Measurements from ENCODE around the gene RAPSN. TPM values are rescaled to one million over a fixed set of nuclear protein-coding genes. Genes with fewer than 3 reads are reported as not detected.
A peak's percentile ranks its signal among the peaks of the same experiment; 100 is the strongest.

RAPSN gene
- total RNA-seq, 2 experiments from 2014 or later = not detected

DNA sequence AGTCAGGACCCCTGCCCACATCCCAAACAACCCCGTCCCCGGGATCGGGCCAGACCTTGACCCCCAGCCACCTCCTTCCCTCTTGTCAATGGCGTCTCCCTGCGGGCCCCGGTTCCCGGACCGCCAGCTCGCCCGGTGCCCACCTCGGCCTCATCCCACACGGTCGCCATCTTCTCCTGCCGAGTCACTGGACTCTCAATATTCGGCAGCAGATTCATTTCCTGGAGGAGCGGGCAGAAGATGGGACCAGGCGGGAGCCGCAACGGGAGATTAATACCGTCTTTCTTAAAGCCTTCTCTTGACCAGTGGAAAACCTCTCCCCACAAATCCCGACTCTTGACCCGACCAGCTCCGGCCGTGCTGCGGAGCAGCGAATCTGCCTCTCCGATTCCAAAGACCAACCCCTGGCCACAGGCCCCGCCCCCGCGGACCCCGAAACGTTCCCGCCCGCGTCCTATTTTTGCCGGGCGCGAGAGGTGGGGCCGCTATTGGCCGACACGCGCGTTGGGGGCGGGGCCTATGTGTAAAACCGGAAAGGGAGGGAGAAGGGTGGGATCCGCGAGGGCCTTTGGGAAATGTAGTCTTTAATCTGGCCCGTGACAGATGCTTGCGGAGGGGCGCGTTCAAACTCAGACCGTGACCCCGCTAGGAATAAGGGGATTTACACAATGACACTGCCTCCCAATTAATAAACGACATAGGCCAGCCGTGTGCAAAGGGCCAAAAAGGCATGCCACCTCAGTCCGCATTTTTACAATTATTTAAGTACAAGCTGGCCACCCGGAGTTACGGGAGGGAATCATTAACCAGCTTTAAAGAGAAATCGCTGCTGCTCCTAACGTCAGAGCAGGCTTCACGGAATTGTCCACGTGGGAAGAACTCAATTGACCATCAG lies 22.6 kb downstream of the RAPSN start, which contains the start of gene PSMC3:
TSS of gene PSMC3 (minus strand) at position 378 of the 895 bp plus-strand sequence. CDS start at position 218, 160 bp downstream.
- Histone ChIP-seq H3K27ac (ENCODE audit: low read depth, low read length, poor library complexity, severe bottlenecking) (peak within 1 kb of the TSS; percentile 47), H2AFZ (ENCODE audit: low read length) (peak within 1 kb of the TSS; percentile 93), H3K9me2 (ENCODE audit: insufficient read depth, low read length) (no peaks in the 10 kb centered on the region), H3K79me2 (ENCODE audit: insufficient read depth, low read depth, low read length) (peaks cover 19% of the 10 kb centered on the region), H4K20me1 (ENCODE audit: insufficient read depth, low read length) (no peaks in the 10 kb centered on the region), H3K4me3 (ENCODE audit: low read depth, low read length, poor library complexity, severe bottlenecking) (peak within 1 kb of the TSS; percentile 88), H3K4me2 (ENCODE audit: low read length) (peak within 1 kb of the TSS; percentile 100), H3K4me1 (ENCODE audit: insufficient read depth, low read length, poor library complexity, severe bottlenecking) (peaks cover 17% of the 10 kb centered on the region), H3K36me3 (ENCODE audit: insufficient read depth, low read length) (peaks cover 42% of the 10 kb centered on the region), H3K9me3 (ENCODE audit: low read length) (no peaks in the 10 kb centered on the region)
- POLR2A ChIA-PET = interaction anchor here (0.6 to 1.2 kb wide), 5 partner anchors 9 to 498 kb away, joined by 3 to 6 read pairs (median 3); partner anchors contain the start of gene SLC39A13
- no TSS peak for BruUV-seq (replicated peaks)
- peak; percentile 99 for DNase-seq (ENCODE audit: low spot score)
- no peak for TF ChIP-seq EZH2phosphoT487 (IDR thresholded peaks at IDR 0.05; ENCODE audit: borderline replicate concordance, low read depth, low read length)
- TF ChIP-seq, protein P1, sequence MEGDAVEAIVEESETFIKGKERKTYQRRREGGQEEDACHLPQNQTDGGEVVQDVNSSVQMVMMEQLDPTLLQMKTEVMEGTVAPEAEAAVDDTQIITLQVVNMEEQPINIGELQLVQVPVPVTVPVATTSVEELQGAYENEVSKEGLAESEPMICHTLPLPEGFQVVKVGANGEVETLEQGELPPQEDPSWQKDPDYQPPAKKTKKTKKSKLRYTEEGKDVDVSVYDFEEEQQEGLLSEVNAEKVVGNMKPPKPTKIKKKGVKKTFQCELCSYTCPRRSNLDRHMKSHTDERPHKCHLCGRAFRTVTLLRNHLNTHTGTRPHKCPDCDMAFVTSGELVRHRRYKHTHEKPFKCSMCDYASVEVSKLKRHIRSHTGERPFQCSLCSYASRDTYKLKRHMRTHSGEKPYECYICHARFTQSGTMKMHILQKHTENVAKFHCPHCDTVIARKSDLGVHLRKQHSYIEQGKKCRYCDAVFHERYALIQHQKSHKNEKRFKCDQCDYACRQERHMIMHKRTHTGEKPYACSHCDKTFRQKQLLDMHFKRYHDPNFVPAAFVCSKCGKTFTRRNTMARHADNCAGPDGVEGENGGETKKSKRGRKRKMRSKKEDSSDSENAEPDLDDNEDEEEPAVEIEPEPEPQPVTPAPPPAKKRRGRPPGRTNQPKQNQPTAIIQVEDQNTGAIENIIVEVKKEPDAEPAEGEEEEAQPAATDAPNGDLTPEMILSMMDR (conservative IDR thresholded peaks at IDR 0.05; ENCODE audit: low read length) = no peak
- intact Hi-C loops (cut with micrococcal nuclease; ENCODE audit: unreplicated experiment) = loop anchor here (1.0 kb wide), 1 partner anchor 157 kb away; no protein-coding TSS in a partner anchor
- CTCF ChIA-PET (ENCODE audit: unreplicated experiment) = interaction anchor here (0.5 to 0.6 kb wide), 2 partner anchors 28 to 154 kb away, joined by 4 read pairs; no protein-coding TSS in a partner anchor

DNA sequence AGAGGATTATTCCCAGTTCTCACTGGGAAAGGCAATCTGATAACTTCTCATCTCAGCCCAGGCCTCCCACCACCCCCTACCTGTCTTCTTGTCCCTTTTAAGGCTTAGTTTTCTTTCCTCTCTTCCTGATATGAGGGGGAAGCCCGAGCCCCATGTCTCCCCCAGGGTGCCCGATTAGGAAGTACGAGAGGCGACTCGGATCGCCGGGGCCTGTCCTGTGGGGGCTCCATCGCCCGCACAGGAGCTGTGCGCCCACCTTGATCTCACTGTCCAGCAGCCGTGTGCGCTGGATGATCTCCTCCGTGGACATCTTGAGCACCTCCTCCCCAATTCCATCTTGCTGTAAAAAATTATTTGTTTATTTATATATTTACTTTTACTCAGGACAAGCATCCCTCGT lies 23.3 kb downstream of the RAPSN start:
- peaks cover 17% of the 10 kb centered on the region for H3K4me1 ChIP-seq (ENCODE audit: insufficient read depth, low read length, poor library complexity, severe bottlenecking)
- H3K9me2 ChIP-seq (ENCODE audit: insufficient read depth, low read length) = no peaks in the 10 kb centered on the region
- ChIA-PET POLR2A (interaction anchor here (1.5 kb wide), 1 partner anchor 17 kb away, joined by 5 read pairs; the partner anchor contains the start of gene SLC39A13), CTCF (ENCODE audit: unreplicated experiment) (interaction anchor here (0.5 to 0.6 kb wide), 2 partner anchors 29 to 155 kb away, joined by 4 read pairs; no protein-coding TSS in a partner anchor)
- no peaks in the 10 kb centered on the region for H4K20me1 ChIP-seq (ENCODE audit: insufficient read depth, low read length)
- intact Hi-C loops (cut with micrococcal nuclease; ENCODE audit: unreplicated experiment) = loop anchor here (1.0 kb wide), 1 partner anchor 156 kb away; no protein-coding TSS in a partner anchor
- no peak for TF ChIP-seq EZH2phosphoT487 (IDR thresholded peaks at IDR 0.05; ENCODE audit: borderline replicate concordance, low read depth, low read length)
- TF ChIP-seq, protein P1 (conservative IDR thresholded peaks at IDR 0.05; ENCODE audit: low read length) = no peak
- H2AFZ ChIP-seq (ENCODE audit: low read length) = peak overlapping the region; percentile 93
- peaks cover 19% of the 10 kb centered on the region for H3K79me2 ChIP-seq (ENCODE audit: insufficient read depth, low read depth, low read length)
- DNase-seq (ENCODE audit: low spot score) = no peak
- peak overlapping the region; percentile 47 for H3K27ac ChIP-seq (ENCODE audit: low read depth, low read length, poor library complexity, severe bottlenecking)
- H3K4me2 ChIP-seq (ENCODE audit: low read length) = peak overlapping the region; percentile 90
- TSS peak; percentile 81 for BruUV-seq (replicated peaks)
- H3K4me3 ChIP-seq (ENCODE audit: low read depth, low read length, poor library complexity, severe bottlenecking) = peak overlapping the region; percentile 88
- no peaks in the 10 kb centered on the region for H3K9me3 ChIP-seq (ENCODE audit: low read length)
- H3K36me3 ChIP-seq (ENCODE audit: insufficient read depth, low read length) = peaks cover 48% of the 10 kb centered on the region
